Measurements from ENCODE around the gene GINS1. TPM values are rescaled to one million over a fixed set of nuclear protein-coding genes. Genes with fewer than 3 reads are reported as not detected.

Gene GINS1
- polyA plus RNA-seq, 1 of the 3 experiments (the other 2 are of a cell fraction) = 5.1 TPM

GRCh38 chr20:25496968-25497401, 89.5 kb downstream of the GINS1 start:
- POLR2A ChIA-PET = interaction anchor here (0.9 to 1.4 kb wide), 2 partner anchors 10 to 88 kb away, joined by 3 read pairs; no protein-coding TSS in a partner anchor
- WGBS (ENCODE audit: low lambda C conversion rate) = 83% methylated on average over 9 of the region's 9 CpGs
- no peak for DNase-seq

GRCh38 chr20:25497586-25498279, 90.3 kb downstream of the GINS1 start:
- no peak overlapping the region for H3K27ac ChIP-seq (ENCODE audit: low read depth in 2 of 2, low read length in 1 of 2)
- no peak overlapping the region for H3K4me3 ChIP-seq (ENCODE audit: low read depth in 2 of 2, low read length in 1 of 2)
- no peaks in the 10 kb centered on the region for H3K79me2 ChIP-seq (ENCODE audit: insufficient read depth)
- H3K4me2 ChIP-seq = no peak overlapping the region
- no peak for TF ChIP-seq YY1 (IDR thresholded peaks at IDR 0.05; ENCODE audit: low read depth)
- TF ChIP-seq FOXJ3 (CRISPR knock-in tag; IDR thresholded peaks at IDR 0.05) = no peak
- TF ChIP-seq, protein P1, sequence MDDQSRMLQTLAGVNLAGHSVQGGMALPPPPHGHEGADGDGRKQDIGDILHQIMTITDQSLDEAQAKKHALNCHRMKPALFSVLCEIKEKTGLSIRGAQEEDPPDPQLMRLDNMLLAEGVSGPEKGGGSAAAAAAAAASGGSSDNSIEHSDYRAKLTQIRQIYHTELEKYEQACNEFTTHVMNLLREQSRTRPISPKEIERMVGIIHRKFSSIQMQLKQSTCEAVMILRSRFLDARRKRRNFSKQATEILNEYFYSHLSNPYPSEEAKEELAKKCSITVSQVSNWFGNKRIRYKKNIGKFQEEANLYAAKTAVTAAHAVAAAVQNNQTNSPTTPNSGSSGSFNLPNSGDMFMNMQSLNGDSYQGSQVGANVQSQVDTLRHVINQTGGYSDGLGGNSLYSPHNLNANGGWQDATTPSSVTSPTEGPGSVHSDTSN (IDR thresholded peaks at IDR 0.05) = no peak
- TF ChIP-seq FOSL2 (IDR thresholded peaks at IDR 0.05; ENCODE audit: borderline replicate concordance, low read depth) = no peak
- no peak overlapping the region for H3K9ac ChIP-seq
- H3K4me1 ChIP-seq (ENCODE audit: control insufficient read depth in 1 of 2, insufficient read depth in 2 of 2, low read depth in 1 of 2, low read length in 1 of 2) = peaks cover 0 to 6% of the 10 kb centered on the region in 2 experiments; a peak in 1 of 4 replicates
- H3K27me3 ChIP-seq (ENCODE audit: insufficient read depth) = no peaks in the 10 kb centered on the region
- no peaks in the 10 kb centered on the region for H3K9me2 ChIP-seq
- POLR2A ChIA-PET = interaction anchor here (0.9 to 1.4 kb wide), 2 partner anchors 9 to 87 kb away, joined by 3 read pairs; no protein-coding TSS in a partner anchor
- DNase-seq = no peak
- no peak overlapping the region for H2AFZ ChIP-seq (ENCODE audit: low read depth)
- WGBS (ENCODE audit: low lambda C conversion rate) = 97% methylated on average over 17 of the region's 22 CpGs
- CTCF ChIA-PET = interaction anchor here (1.1 kb wide), 1 partner anchor 29 kb away, joined by 3 read pairs; no protein-coding TSS in a partner anchor
- H3K36me3 ChIP-seq (replicated peaks in 1 of 2; ENCODE audit: control insufficient read depth in 1 of 2, insufficient read depth in 2 of 2, low read length in 1 of 2) = peaks cover 0 to 10% of the 10 kb centered on the region in 2 experiments
- no peaks in the 10 kb centered on the region for H3F3A ChIP-seq (replicated peaks; ENCODE audit: insufficient read depth)
- H4K20me1 ChIP-seq (ENCODE audit: insufficient read depth) = no peaks in the 10 kb centered on the region
- no peaks in the 10 kb centered on the region for H3K9me3 ChIP-seq

More at GRCh38 chr20:25496968-25497401, 89.5 kb downstream of the GINS1 start:
- Histone ChIP-seq H3K4me2 (no peak overlapping the region), H2AFZ (ENCODE audit: low read depth) (no peak overlapping the region), H3K27me3 (ENCODE audit: insufficient read depth) (no peaks in the 10 kb centered on the region), H3K27ac (ENCODE audit: low read depth in 2 of 2, low read length in 1 of 2) (no peak overlapping the region; a peak in 1 of 4 replicates), H3K4me1 (ENCODE audit: control insufficient read depth in 1 of 2, insufficient read depth in 2 of 2, low read depth in 1 of 2, low read length in 1 of 2) (peaks cover 0 to 6% of the 10 kb centered on the region in 2 experiments; a peak in 1 of 4 replicates), H3F3A (replicated peaks; ENCODE audit: insufficient read depth) (no peaks in the 10 kb centered on the region), H3K9ac (no peak overlapping the region), H3K79me2 (ENCODE audit: insufficient read depth) (no peaks in the 10 kb centered on the region), H3K4me3 (ENCODE audit: low read depth in 2 of 2, low read length in 1 of 2) (no peak overlapping the region), H3K36me3 (replicated peaks in 1 of 2; ENCODE audit: control insufficient read depth in 1 of 2, insufficient read depth in 2 of 2, low read length in 1 of 2) (peaks cover 0 to 10% of the 10 kb centered on the region in 2 experiments), H3K9me3 (no peaks in the 10 kb centered on the region), H4K20me1 (ENCODE audit: insufficient read depth) (no peaks in the 10 kb centered on the region), H3K9me2 (no peaks in the 10 kb centered on the region)
- CTCF ChIA-PET = no interaction called here
- no peak for TF ChIP-seq FOXJ3 (CRISPR knock-in tag; IDR thresholded peaks at IDR 0.05)
- TF ChIP-seq RFX5 (IDR thresholded peaks at IDR 0.05; ENCODE audit: low read length) = no peak
- no peak for TF ChIP-seq ELF1 (IDR thresholded peaks at IDR 0.05)
- no peak for TF ChIP-seq USF2 (IDR thresholded peaks at IDR 0.05; ENCODE audit: borderline replicate concordance, low read depth, low read length)
- no peak for TF ChIP-seq NFIC (IDR thresholded peaks at IDR 0.05; ENCODE audit: borderline replicate concordance)
- TF ChIP-seq TCF12 (IDR thresholded peaks at IDR 0.05) = no peak

Other genes starting within 250 kb of the GINS1 start
- 76.1 and 78.2 TPM in 2 replicates for gene ENTPD6, start 212.0 kb upstream of the GINS1 start, polyA plus RNA-seq (2012; rRNA removed)
- gene PYGB, start 159.6 kb upstream of the GINS1 start, polyA plus RNA-seq (2012; rRNA removed) = 32.2 and 35.8 TPM in 2 replicates
- gene ABHD12, start 16.8 kb upstream of the GINS1 start, polyA plus RNA-seq (2012; rRNA removed) = 32.2 and 33.5 TPM in 2 replicates
- gene NINL, start 177.9 kb downstream of the GINS1 start, polyA plus RNA-seq (2012; rRNA removed) = 22.5 and 23.9 TPM in 2 replicates
- gene NANP, start 216.3 kb downstream of the GINS1 start, polyA plus RNA-seq (2012; rRNA removed) = 1.9 and 2.6 TPM in 2 replicates